HL-60 (cell line): ENCODE results near the gene CTCF.

Source experiments
- POLR2AphosphoS5 ChIP-seq: IDR thresholded peaks from 2 replicates; pipeline ENCODE4 v1.6.1; 2012; ENCODE audit warnings: low read depth
- TF ChIP-seq, protein P1 (sequence below): IDR thresholded peaks from one replicate; pipeline ENCODE4 v1.5.1; 2011; ENCODE audit warnings: low read length, control low read depth, inconsistent platforms; ENCODE audit not compliant: insufficient read depth

DNA sequence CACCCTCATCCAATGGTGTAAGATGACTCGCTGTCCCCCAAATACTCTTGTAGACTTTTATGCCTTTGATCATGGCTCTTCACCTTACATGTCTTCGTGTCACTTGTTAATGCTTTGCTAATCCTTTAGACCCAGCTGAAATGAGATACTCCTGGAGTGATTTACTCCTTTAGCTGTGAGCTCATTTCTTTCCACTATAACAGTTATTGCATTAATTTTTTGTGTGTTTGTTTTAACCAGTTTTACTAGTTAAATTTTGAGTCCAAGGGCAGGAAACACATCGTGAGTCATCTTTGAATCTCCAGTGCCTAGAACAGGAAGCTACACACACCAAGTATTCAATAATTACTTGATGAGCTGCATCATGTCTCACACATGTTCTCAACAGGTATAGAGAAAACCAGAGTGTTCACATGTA is 6.5 kb upstream of the CTCF start:
- TF ChIP-seq, protein P1, sequence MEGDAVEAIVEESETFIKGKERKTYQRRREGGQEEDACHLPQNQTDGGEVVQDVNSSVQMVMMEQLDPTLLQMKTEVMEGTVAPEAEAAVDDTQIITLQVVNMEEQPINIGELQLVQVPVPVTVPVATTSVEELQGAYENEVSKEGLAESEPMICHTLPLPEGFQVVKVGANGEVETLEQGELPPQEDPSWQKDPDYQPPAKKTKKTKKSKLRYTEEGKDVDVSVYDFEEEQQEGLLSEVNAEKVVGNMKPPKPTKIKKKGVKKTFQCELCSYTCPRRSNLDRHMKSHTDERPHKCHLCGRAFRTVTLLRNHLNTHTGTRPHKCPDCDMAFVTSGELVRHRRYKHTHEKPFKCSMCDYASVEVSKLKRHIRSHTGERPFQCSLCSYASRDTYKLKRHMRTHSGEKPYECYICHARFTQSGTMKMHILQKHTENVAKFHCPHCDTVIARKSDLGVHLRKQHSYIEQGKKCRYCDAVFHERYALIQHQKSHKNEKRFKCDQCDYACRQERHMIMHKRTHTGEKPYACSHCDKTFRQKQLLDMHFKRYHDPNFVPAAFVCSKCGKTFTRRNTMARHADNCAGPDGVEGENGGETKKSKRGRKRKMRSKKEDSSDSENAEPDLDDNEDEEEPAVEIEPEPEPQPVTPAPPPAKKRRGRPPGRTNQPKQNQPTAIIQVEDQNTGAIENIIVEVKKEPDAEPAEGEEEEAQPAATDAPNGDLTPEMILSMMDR: no peak
- no peak for TF ChIP-seq POLR2AphosphoS5
